Measurements from ENCODE around the gene FANCD2OS. TPM values are rescaled to one million over a fixed set of nuclear protein-coding genes. Genes with fewer than 3 reads are reported as not detected.

The FANCD2OS gene, protein sequence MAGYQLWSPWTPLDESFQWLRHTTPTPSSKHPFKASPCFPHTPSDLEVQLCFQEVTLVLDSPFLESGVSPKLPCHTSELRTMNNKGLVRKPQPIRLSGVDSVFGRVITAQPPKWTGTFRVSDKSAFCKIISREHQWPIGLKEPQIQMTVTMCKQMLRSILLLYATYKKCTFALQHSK
- not detected for total RNA-seq
- polyA plus RNA-seq = not detected
- long read RNA-seq, donor 1 = 0 reads
- long read RNA-seq, donor 2 = 0 reads
- long read RNA-seq, donor 3 = 0 reads
- long read RNA-seq, donor 4 = 0 reads

GRCh38 chr3:10108091-10108490, at the start of gene FANCD2OS:
FANCD2OS (minus strand) TSS chr3:10108255; CDS start chr3:10104774, 3,481 bp downstream.
- H3K27ac ChIP-seq (ENCODE audit: low read length) = no peak within 1 kb of the TSS
- no peaks in the 10 kb centered on the region for H3K27me3 ChIP-seq (ENCODE audit: control insufficient read depth, insufficient read depth)
- intact Hi-C loops (cut with DNase I) = no loop called here
- no peak within 1 kb of the TSS for H3K4me3 ChIP-seq (ENCODE audit: low read length)
- 62% methylated on average over 28 of the region's 28 CpGs for WGBS
- no peak for ATAC-seq
- no peaks in the 10 kb centered on the region for H3K9me3 ChIP-seq (ENCODE audit: control insufficient read depth, low read length)
- no peaks in the 10 kb centered on the region for H3K4me1 ChIP-seq (ENCODE audit: control insufficient read depth, insufficient read depth, low read length)
- no peak for DNase-seq

DNA sequence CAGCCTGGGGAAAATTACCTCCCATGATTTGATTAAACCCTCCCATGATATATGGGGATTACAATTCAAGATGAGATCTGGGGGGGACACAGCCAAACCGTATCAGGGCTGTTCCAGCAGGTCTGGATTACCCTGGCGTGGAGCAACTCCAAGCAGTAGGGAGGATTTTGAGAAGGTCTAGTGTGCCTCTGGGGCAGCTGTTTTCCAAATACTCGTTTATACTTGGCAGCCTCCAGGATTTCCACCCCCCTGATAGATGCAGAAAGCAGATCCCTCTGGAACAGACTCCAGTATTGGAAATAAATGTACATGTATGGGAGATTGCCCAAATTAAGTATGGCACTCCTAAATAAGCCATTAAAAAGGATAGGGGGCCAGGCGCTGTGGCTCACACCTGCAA, 49.0 kb upstream of the FANCD2OS start:
- no peaks in the 10 kb centered on the region for H3K9me3 ChIP-seq (ENCODE audit: control insufficient read depth, low read length)
- H3K27me3 ChIP-seq (ENCODE audit: control insufficient read depth, insufficient read depth) = no peaks in the 10 kb centered on the region
- no peak overlapping the region for H3K27ac ChIP-seq (ENCODE audit: low read length)
- DNase-seq = no peak
- H3K4me3 ChIP-seq (ENCODE audit: low read length) = no peak overlapping the region
- no peaks in the 10 kb centered on the region for H3K4me1 ChIP-seq (ENCODE audit: control insufficient read depth, insufficient read depth, low read length)
- ATAC-seq = no peak
- intact Hi-C loops (cut with DNase I) = no loop called here
- 63% methylated on average over 4 of the region's 4 CpGs for WGBS

GRCh38 chr3:10155658-10156057, 47.6 kb upstream of the FANCD2OS start:
- DNase-seq = no peak
- Histone ChIP-seq H3K4me1 (ENCODE audit: control insufficient read depth, insufficient read depth, low read length) (no peaks in the 10 kb centered on the region), H3K4me3 (ENCODE audit: low read length) (no peak overlapping the region), H3K27ac (ENCODE audit: low read length) (no peak overlapping the region), H3K27me3 (ENCODE audit: control insufficient read depth, insufficient read depth) (no peaks in the 10 kb centered on the region), H3K9me3 (ENCODE audit: control insufficient read depth, low read length) (no peaks in the 10 kb centered on the region)
- 94% methylated on average over 4 of the region's 4 CpGs for WGBS
- intact Hi-C loops (cut with DNase I) = no loop called here
- no peak for ATAC-seq

DNA sequence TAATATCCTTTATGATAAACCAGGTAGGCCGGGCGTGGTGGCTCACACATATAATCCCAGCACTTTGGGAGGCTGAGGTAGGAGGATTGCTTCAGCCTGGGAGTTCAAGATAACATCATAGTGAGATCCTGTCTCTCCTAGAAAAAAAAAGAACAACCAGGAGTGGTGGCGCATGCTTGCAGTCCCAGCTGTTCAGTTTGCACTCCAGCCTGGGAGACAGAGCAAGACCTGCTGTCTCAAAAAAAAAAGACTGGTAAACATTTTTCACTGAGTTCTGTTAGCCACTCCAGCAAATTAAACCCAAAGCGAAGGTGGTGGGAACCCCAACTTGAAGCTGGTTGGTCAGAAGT, 47.0 kb upstream of the FANCD2OS start:
- no peak for ATAC-seq
- no peak for DNase-seq
- intact Hi-C loops (cut with DNase I) = no loop called here
- Histone ChIP-seq H3K4me1 (ENCODE audit: control insufficient read depth, insufficient read depth, low read length) (no peaks in the 10 kb centered on the region), H3K27me3 (ENCODE audit: control insufficient read depth, insufficient read depth) (no peaks in the 10 kb centered on the region), H3K4me3 (ENCODE audit: low read length) (no peak overlapping the region), H3K9me3 (ENCODE audit: control insufficient read depth, low read length) (no peaks in the 10 kb centered on the region), H3K27ac (ENCODE audit: low read length) (no peak overlapping the region)
- 92% methylated on average over 4 of the region's 4 CpGs for WGBS

DNA sequence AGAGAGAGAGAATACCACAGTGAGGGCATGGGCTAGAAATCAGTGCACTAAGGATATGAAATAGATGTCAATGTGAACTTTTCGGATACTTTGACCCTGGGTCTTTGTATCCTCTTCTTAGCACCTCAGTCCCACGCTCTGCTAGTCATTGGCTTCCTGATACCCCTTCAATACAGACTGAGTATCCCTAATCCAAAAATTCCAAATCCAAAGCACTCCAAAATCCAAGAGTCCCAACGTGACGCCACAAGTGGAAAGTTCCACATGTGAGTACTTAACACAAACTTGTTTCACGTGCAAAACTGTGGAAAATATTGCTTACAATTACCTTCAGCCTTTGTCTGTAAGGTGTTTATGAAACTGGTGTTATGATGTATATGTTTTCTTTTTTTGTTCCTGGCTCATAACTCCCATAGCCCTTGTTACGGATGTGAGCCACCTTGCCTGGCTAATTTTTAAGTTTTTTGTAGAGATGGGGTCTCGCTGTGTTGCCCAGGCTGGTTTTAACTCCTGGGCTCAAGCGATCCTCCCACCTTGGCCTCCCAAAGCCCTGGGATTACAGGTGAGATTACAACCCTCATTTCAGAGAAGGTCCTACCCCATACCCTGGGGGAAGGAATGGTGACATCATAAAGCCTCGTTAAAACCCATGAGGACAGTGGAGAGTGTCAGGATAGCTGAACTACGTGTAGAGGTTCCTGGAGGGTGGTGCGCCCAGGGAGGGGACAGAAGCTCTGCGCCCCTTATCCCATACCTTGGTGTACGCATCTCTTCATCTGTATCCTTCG, 46.5 kb upstream of the FANCD2OS start:
- H3K27ac ChIP-seq (ENCODE audit: low read length) = no peak overlapping the region
- H3K4me3 ChIP-seq (ENCODE audit: low read length) = no peak overlapping the region
- 89% methylated on average over 14 of the region's 14 CpGs for WGBS
- H3K9me3 ChIP-seq (ENCODE audit: control insufficient read depth, low read length) = no peaks in the 10 kb centered on the region
- DNase-seq (no peak), ATAC-seq (no peak)
- intact Hi-C loops (cut with DNase I) = no loop called here
- no peaks in the 10 kb centered on the region for H3K4me1 ChIP-seq (ENCODE audit: control insufficient read depth, insufficient read depth, low read length)
- no peaks in the 10 kb centered on the region for H3K27me3 ChIP-seq (ENCODE audit: control insufficient read depth, insufficient read depth)

DNA sequence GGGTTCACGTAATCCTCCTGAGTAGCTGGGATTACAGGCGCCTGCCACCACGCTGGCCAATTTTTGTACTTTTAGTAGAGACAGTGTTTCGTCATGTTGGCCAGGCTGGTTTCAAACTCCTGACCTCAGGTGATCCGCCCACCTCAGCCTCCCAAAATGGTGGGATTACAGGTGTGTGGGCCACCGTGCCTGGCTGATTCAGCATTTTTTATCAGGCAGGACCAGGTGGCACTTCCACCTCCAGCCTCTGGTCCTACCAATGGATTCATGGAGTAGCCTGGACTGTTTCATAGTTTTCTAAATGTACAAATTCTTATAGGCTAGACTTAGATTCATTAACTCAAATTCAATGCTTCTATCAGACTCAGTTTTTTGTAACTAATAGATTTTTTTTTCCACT, 42.9 kb upstream of the FANCD2OS start:
- DNase-seq (no peak), ATAC-seq (no peak)
- Histone ChIP-seq H3K9me3 (ENCODE audit: control insufficient read depth, low read length) (no peaks in the 10 kb centered on the region), H3K4me3 (ENCODE audit: low read length) (no peak overlapping the region), H3K4me1 (ENCODE audit: control insufficient read depth, insufficient read depth, low read length) (peaks cover 2% of the 10 kb centered on the region), H3K27ac (ENCODE audit: low read length) (no peak overlapping the region), H3K27me3 (ENCODE audit: control insufficient read depth, insufficient read depth) (no peaks in the 10 kb centered on the region)
- intact Hi-C loops (cut with DNase I) = no loop called here
- 80% methylated on average over 6 of the region's 6 CpGs for WGBS

DNA sequence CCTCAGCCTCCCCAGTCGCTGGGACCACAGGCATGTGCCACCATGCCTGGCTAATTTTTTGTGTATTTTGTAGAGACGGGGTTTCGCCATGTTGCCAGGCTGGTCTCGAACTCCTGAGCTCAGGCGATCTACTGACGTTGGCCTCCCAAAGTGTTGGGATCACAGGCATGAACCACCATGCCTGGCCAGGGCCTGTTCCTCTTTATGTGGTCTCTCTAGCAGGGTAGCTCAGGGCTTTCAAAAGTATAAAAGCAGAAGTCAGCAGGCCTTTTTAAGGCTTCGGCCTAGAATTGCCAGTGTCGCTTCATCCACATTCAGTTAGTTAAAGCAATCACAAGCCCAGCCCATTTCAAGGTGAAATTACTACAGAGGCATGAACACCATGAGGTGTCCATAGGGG, 41.2 kb upstream of the FANCD2OS start:
- no peak for ATAC-seq
- Histone ChIP-seq H3K4me1 (ENCODE audit: control insufficient read depth, insufficient read depth, low read length) (peaks cover 2% of the 10 kb centered on the region), H3K27me3 (ENCODE audit: control insufficient read depth, insufficient read depth) (no peaks in the 10 kb centered on the region), H3K9me3 (ENCODE audit: control insufficient read depth, low read length) (no peaks in the 10 kb centered on the region), H3K27ac (ENCODE audit: low read length) (no peak overlapping the region), H3K4me3 (ENCODE audit: low read length) (no peak overlapping the region)
- 90% methylated on average over 8 of the region's 8 CpGs for WGBS
- intact Hi-C loops (cut with DNase I) = no loop called here
- DNase-seq = no peak

DNA sequence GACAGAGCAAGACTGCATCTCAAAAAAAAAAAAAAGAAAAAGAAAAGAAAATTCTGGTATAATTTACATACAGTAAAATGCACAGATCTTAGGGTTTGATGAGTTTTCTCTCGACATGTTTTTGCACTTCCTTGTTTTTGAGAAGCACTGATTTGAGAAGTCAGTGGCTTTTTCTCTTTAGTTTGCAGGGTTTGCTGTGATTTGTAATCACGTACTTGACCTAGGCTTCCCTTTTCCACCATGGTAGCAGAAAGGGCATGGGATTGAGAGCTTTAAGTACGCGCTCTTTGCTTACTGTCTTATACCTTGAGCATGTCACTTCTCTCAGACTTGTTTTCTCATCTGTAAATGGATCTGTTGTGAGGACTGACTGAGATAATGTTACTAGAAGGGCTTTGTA, 37.6 kb upstream of the FANCD2OS start:
- intact Hi-C loops (cut with DNase I) = no loop called here
- Histone ChIP-seq H3K27me3 (ENCODE audit: control insufficient read depth, insufficient read depth) (no peaks in the 10 kb centered on the region), H3K27ac (ENCODE audit: low read length) (no peak overlapping the region), H3K9me3 (ENCODE audit: control insufficient read depth, low read length) (no peaks in the 10 kb centered on the region), H3K4me1 (ENCODE audit: control insufficient read depth, insufficient read depth, low read length) (peaks cover 7% of the 10 kb centered on the region), H3K4me3 (ENCODE audit: low read length) (no peak overlapping the region)
- ATAC-seq (no peak), DNase-seq (no peak)
- 87% methylated on average over 4 of the region's 4 CpGs for WGBS

DNA sequence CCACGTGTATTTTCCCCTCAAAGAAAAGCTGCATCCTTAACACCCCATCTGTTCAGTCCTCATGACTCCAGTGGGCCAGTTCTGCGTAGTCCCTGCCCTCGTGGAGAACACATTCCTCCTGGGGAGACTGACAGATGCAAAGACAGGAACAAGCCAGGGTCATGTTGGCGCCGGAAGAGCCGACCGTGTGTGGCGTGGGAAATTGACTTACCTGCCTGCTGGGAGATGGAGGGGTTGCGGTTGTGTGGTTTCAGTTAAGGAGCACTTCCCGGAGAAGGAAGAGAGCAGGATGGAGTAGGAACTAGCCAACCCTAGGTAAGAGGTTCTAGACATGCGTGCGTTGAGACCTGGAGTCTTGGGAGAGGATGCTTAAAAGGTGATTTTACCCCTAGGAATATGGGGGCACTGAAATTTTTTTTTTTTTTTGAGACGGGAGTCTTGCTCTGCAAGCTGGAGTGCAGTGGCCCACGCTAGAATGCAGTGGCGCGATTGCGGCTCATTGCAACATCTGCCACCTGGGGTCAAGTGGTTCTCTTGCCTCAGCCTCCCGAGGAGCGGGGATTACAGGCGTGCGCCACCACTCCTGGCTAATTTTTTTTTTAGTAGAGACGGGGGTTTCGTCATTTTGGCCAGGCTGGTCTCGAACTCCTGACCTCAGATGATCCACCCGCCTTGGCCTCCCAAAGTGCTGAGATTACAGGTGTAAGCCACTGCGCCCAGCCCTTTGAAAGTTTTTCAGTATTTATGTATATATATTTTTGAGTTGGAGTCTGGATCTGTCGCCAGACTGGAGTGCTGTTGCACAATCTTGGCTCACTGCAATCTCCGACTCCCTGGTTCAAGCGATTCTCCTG, 34.9 kb upstream of the FANCD2OS start:
- intact Hi-C loops (cut with DNase I) = no loop called here
- peak overlapping the region; percentile 64 for H3K4me3 ChIP-seq (ENCODE audit: low read length)
- peaks cover 7% of the 10 kb centered on the region for H3K4me1 ChIP-seq (ENCODE audit: control insufficient read depth, insufficient read depth, low read length)
- DNase-seq (peak in 1 of 3 donors; percentile 60), ATAC-seq (no peak)
- no peak overlapping the region for H3K27ac ChIP-seq (ENCODE audit: low read length)
- no peaks in the 10 kb centered on the region for H3K27me3 ChIP-seq (ENCODE audit: control insufficient read depth, insufficient read depth)
- H3K9me3 ChIP-seq (ENCODE audit: control insufficient read depth, low read length) = no peaks in the 10 kb centered on the region
- 77% methylated on average over 29 of the region's 29 CpGs for WGBS

GRCh38 chr3:10140996-10141546, 33.0 kb upstream of the FANCD2OS start:
- Histone ChIP-seq H3K27me3 (ENCODE audit: control insufficient read depth, insufficient read depth) (no peaks in the 10 kb centered on the region), H3K9me3 (ENCODE audit: control insufficient read depth, low read length) (no peaks in the 10 kb centered on the region), H3K4me1 (ENCODE audit: control insufficient read depth, insufficient read depth, low read length) (peaks cover 6% of the 10 kb centered on the region), H3K27ac (ENCODE audit: low read length) (peak overlapping the region; percentile 2), H3K4me3 (ENCODE audit: low read length) (no peak overlapping the region)
- 84% methylated on average over 23 of the region's 23 CpGs for WGBS
- ATAC-seq = no peak
- no peak for DNase-seq
- intact Hi-C loops (cut with DNase I) = no loop called here

GRCh38 chr3:10137178-10137577, 29.1 kb upstream of the FANCD2OS start:
- intact Hi-C loops (cut with DNase I) = no loop called here
- ATAC-seq = no peak
- no peaks in the 10 kb centered on the region for H3K9me3 ChIP-seq (ENCODE audit: control insufficient read depth, low read length)
- H3K27ac ChIP-seq (ENCODE audit: low read length) = no peak overlapping the region
- no peaks in the 10 kb centered on the region for H3K27me3 ChIP-seq (ENCODE audit: control insufficient read depth, insufficient read depth)
- H3K4me3 ChIP-seq (ENCODE audit: low read length) = no peak overlapping the region
- H3K4me1 ChIP-seq (ENCODE audit: control insufficient read depth, insufficient read depth, low read length) = no peaks in the 10 kb centered on the region
- DNase-seq = no peak
- WGBS = 92% methylated on average over 4 of the region's 4 CpGs
